8988T (cell line): ENCODE results near the gene SERAC1.

Source experiments
- DNase-seq: peaks from one replicate; pipeline ENCODE4 v3.0.0; 2011

Gene SERAC1

DNA sequence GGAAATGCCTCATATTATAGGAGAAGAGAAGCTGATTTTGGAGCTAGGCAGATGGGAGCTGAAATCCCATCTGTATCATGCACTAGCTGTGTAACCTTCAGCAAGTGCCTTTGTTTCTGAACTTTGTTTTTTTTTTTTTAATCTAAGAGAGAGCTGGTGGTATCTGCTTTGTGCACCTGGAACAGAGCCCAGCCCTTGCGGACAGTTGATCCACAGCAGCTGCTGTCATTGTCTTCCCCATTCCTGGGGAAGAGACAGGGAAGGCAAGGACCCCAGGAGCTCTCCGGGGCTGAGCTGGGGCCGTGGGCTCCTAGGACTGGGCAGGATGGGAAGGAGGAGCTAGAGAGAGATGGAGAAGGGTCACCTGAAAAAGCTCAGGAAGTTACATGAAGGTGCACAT is 94.3 kb downstream of the SERAC1 start:
- DNase-seq = no peak

- DNase-seq = peak; percentile 60
These were observed 95.9 kb downstream of the SERAC1 start for GRCh38 chr6:158072083-158072721.

GRCh38 chr6:158071121-158072082 is 96.7 kb downstream of the SERAC1 start:
- no peak for DNase-seq

GRCh38 chr6:158070513-158070912 is 97.5 kb downstream of the SERAC1 start:
- no peak for DNase-seq

- DNase-seq = no peak
These were observed 98.3 kb downstream of the SERAC1 start for GRCh38 chr6:158069800-158070195.

GRCh38 chr6:158068893-158069799 is 98.9 kb downstream of the SERAC1 start:
- DNase-seq = peak; percentile 81

DNA sequence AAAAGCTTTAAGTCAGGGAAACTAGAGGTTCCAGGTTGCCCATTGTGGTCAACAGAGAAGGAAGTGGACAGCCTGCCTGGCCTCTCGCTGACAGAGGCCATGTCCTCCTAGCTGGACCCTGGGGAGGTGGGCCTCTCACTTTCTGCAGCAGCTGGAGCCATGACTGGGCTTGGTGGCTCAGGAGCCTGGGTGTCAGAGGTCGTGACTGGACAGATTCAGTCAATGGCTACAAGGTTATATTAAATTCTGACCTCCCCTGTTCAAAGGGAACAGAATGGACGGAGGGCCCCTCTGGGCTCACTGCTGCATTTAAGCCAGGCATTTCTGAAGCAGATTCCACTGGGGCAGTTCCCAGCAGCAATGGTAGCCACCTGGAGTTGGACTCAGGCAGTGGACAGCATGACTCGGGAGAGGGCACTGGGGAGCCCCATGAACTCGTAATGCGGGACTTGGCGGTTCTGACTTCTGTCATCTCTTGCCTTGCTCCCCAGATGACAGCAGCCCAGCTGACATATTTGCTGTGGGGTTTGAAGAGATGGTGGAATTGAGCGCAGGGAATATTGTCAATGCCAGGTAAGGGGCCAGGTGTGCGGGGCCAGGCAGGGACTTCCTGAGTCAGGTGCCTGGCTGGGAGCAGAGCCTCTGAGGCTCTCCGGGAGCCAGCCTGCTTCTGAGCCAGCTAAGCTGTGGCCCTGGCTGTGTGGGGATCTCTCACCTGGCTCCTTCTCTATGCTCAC is 99.7 kb downstream of the SERAC1 start:
- DNase-seq = no peak

GRCh38 chr6:158067436-158068015 is 100.5 kb downstream of the SERAC1 start:
- DNase-seq = no peak

- no peak for DNase-seq
These were observed 101.8 kb downstream of the SERAC1 start for GRCh38 chr6:158066136-158066781.

DNA sequence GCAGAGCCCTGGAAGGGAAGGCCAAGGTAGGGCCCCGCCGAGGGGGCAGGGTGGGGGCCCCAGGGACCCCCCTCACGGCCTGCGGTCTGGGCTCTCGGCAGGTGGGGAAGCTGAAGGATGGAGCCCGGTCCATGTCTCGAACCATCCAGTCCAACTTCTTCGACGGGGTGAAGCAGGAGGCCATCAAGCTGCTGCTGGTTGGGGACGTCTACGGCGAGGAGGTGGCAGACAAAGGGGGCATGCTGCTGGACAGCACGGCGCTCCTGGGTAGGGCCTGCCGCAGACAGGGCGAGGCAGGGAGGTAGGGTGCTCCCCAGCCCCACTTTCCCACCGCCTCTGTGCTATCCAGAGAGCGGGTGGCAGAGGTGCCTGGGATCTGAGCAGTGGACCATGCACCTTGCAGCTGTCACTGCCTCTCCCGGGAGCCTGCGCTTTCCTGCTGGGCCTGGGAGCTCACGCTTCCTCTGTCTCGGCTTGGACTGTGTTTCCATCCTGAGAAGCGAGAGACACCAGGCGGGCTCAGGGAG is 103.3 kb downstream of the SERAC1 start:
- DNase-seq = no peak

DNA sequence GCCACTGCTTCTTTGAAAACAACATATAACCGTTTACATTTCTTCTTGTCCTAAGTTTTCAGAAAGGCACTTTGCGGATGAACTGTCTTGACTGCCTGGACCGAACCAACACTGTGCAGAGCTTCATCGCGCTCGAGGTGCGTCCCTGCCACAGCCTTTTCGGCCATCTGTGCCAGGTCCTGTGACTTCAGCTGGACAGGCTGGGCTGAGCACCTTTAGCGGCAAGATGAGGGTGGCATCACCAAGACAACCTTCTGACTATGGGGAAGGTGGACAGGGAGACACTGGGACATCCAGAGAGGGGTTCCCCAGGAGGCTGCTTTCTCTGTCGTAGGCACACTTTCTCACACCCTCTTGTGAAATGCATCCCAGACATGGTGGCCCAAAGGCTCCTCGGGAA is 104.3 kb downstream of the SERAC1 start:
- DNase-seq = no peak

- DNase-seq = no peak
These were observed 106.2 kb downstream of the SERAC1 start for GRCh38 chr6:158061709-158062461.

GRCh38 chr6:158061361-158061708 is 106.7 kb downstream of the SERAC1 start:
- DNase-seq = no peak

GRCh38 chr6:158060455-158061360 is 107.4 kb downstream of the SERAC1 start:
- DNase-seq = no peak
